GM23338 (cell line): ENCODE measurements around the gene MRPL20. TPM values are rescaled to one million over a fixed set of nuclear protein-coding genes. Genes with fewer than 3 reads are reported as not detected.

ENCODE experiments used
- ATAC-seq: fragments of 200-7000 bp; cut with Tn5 transposase; 3 replicates; pipeline ENCODE4 v1.9.1; 2020
- DNase-seq: peaks from one replicate; pipeline ENCODE4 v3.0.0-alpha.2; 2015; ENCODE audit warnings: low spot score
- H2AFZ ChIP-seq: fragments of 200-600 bp; sonication (generic); 2 replicates; pipeline ENCODE4 v1.8.0; 2016; ENCODE audit warnings: antibody characterized with exemption, mild to moderate bottlenecking, moderate library complexity
- H3F3A ChIP-seq: fragments of 200-600 bp; sonication (generic); replicated peaks from 2 replicates; pipeline ENCODE4 v1.8.0; 2017; ENCODE audit warnings: antibody characterized with exemption, mixed run types, low read depth
- H3K27ac ChIP-seq: fragments of 200-600 bp; sonication (generic); 2 replicates; pipeline ENCODE4 v1.6.1; 2016; ENCODE audit warnings: low read depth
- H3K27me3 ChIP-seq: fragments of 200-600 bp; sonication (generic); 2 replicates; pipeline ENCODE4 v1.8.0; 2016; ENCODE audit warnings: mild to moderate bottlenecking, mixed run types, moderate library complexity; ENCODE audit not compliant: insufficient read depth
- H3K36me3 ChIP-seq: fragments of 200-600 bp; sonication (generic); 2 replicates; pipeline ENCODE4 v1.8.0; 2016; ENCODE audit warnings: mild to moderate bottlenecking; ENCODE audit not compliant: insufficient read depth
- H3K4me1 ChIP-seq: fragments of 200-600 bp; sonication (generic); 2 replicates; pipeline ENCODE4 v1.8.0; 2016; ENCODE audit warnings: mild to moderate bottlenecking, moderate library complexity; ENCODE audit not compliant: insufficient read depth
- H3K4me2 ChIP-seq: fragments of 200-600 bp; sonication (generic); 2 replicates; pipeline ENCODE4 v1.7.1; 2017; ENCODE audit warnings: mixed run types
- H3K4me3 ChIP-seq: fragments of 200-600 bp; sonication (generic); 2 replicates; pipeline ENCODE4 v1.6.1; 2016; ENCODE audit warnings: mixed run types
- H3K79me2 ChIP-seq: fragments of 200-600 bp; sonication (generic); replicated peaks from 2 replicates; pipeline ENCODE4 v1.8.0; 2017; ENCODE audit warnings: mild to moderate bottlenecking; ENCODE audit not compliant: insufficient read depth
- H3K9me2 ChIP-seq: fragments of 200-600 bp; sonication (generic); 2 replicates; pipeline ENCODE4 v1.8.0; 2017; ENCODE audit not compliant: insufficient read depth
- H4K20me1 ChIP-seq: fragments of 200-600 bp; sonication (generic); replicated peaks from 2 replicates; pipeline ENCODE4 v1.8.0; 2017; ENCODE audit warnings: mild to moderate bottlenecking; ENCODE audit not compliant: insufficient read depth
- H3K27ac Mint-ChIP-seq: 2 replicates; pipeline ENCODE4 v1.8.0; 2020; ENCODE audit warnings: inconsistent platforms, mild to moderate bottlenecking, moderate library complexity, mixed read lengths
- H3K27me3 Mint-ChIP-seq: 3 replicates; pipeline ENCODE4 v1.8.0; 2022; ENCODE audit warnings: low read depth, mild to moderate bottlenecking, moderate library complexity, mixed read lengths, inconsistent platforms; ENCODE audit not compliant: insufficient read depth, poor library complexity
- H3K36me3 Mint-ChIP-seq: 3 replicates; pipeline ENCODE4 v1.8.0; 2021; ENCODE audit warnings: low read depth, mild to moderate bottlenecking, inconsistent platforms, moderate library complexity, mixed read lengths
- H3K4me1 Mint-ChIP-seq: 3 replicates; pipeline ENCODE4 v1.8.0; 2020; ENCODE audit warnings: mild to moderate bottlenecking, inconsistent platforms, mixed read lengths
- H3K4me3 Mint-ChIP-seq: 3 replicates; pipeline ENCODE4 v1.8.0; 2021; ENCODE audit warnings: moderate library complexity, mild to moderate bottlenecking, inconsistent platforms, mixed read lengths
- H3K9me3 Mint-ChIP-seq: 3 replicates; pipeline ENCODE4 v1.8.0; 2020; ENCODE audit warnings: moderate library complexity, mild to moderate bottlenecking, inconsistent platforms, mixed read lengths
- CREB1 ChIP-seq: fragments of 250-450 bp; sonication (Bioruptor Pico); IDR thresholded peaks from 2 replicates; pipeline ENCODE4 v1.5.0; 2020; ENCODE audit warnings: low read depth, mild to moderate bottlenecking, moderate library complexity
- CTCF ChIP-seq, 2 experiments: fragments of 200-600 bp in 1 of 2; sonication (generic) in 1 of 2; conservative IDR thresholded peaks; 2 replicates each; pipeline versions ENCODE4 v1.5.1 to v1.6.1; 2016 to 2017; ENCODE audit warnings: antibody characterized with exemption in 2 of 2, low read depth in 2 of 2, mild to moderate bottlenecking in 2 of 2, moderate library complexity in 1 of 2
- ETS1 ChIP-seq: IDR thresholded peaks from 2 replicates; pipeline ENCODE4 v1.6.1; 2016; ENCODE audit warnings: antibody characterized with exemption
- EZH2 ChIP-seq: fragments of 200-600 bp; sonication (generic); IDR thresholded peaks from one replicate; pipeline ENCODE4 v1.8.0; 2017; ENCODE audit warnings: antibody characterized with exemption, mild to moderate bottlenecking, low read depth; ENCODE audit not compliant: unreplicated experiment
- EZH2phosphoT487 ChIP-seq: fragments of 200-600 bp; sonication (generic); IDR thresholded peaks from one replicate; pipeline ENCODE4 v1.8.1; 2018; ENCODE audit warnings: antibody characterized with exemption; ENCODE audit not compliant: unreplicated experiment
- JUNB ChIP-seq: IDR thresholded peaks from one replicate; pipeline ENCODE4 v1.6.1; 2016; ENCODE audit warnings: antibody characterized with exemption; ENCODE audit not compliant: unreplicated experiment
- NANOG ChIP-seq: IDR thresholded peaks from 2 replicates; pipeline ENCODE4 v1.6.1; 2016; ENCODE audit warnings: antibody characterized with exemption, borderline replicate concordance
- POLR2AphosphoS5 ChIP-seq: IDR thresholded peaks from 2 replicates; pipeline ENCODE4 v1.6.1; 2016; ENCODE audit warnings: antibody characterized with exemption, low read depth
- STAT1 ChIP-seq: IDR thresholded peaks from one replicate; pipeline ENCODE4 v1.6.1; 2016; ENCODE audit warnings: antibody characterized with exemption; ENCODE audit not compliant: unreplicated experiment
- ZNF114 ChIP-seq: fragments of 250-450 bp; sonication (Bioruptor Pico); IDR thresholded peaks from 2 replicates; pipeline ENCODE4 v1.5.0; 2020; ENCODE audit warnings: mild to moderate bottlenecking, moderate library complexity
- ZNF331 ChIP-seq: fragments of 250-450 bp; sonication (Bioruptor Pico); IDR thresholded peaks from 2 replicates; pipeline ENCODE4 v1.5.0; 2020; ENCODE audit warnings: low read depth, mild to moderate bottlenecking, moderate library complexity
- ZNF462 ChIP-seq: fragments of 250-450 bp; sonication (Bioruptor Pico); IDR thresholded peaks from 2 replicates; pipeline ENCODE4 v1.5.0; 2020; ENCODE audit warnings: mild to moderate bottlenecking, moderate library complexity
- polyA plus RNA-seq: library from polyadenylated mRNA; unstranded; fragments of >200 nt; fragmentation: Nextera tagmentation; extraction: Ambion mirVana; gene quantifications from 2 replicates; pipeline ENCODE4 v1.2.1, GENCODE V29; 2016
- total RNA-seq: library from RNA; depleted of rRNA; stranded (reverse); fragments of >200 nt; shearing (Covaris generic); gene quantifications from 2 replicates; pipeline ENCODE4 v1.2.3, GENCODE V29; 2014
- TF ChIP-seq, protein P1 (sequence below): IDR thresholded peaks from one replicate; pipeline ENCODE4 v1.6.1; 2018; ENCODE audit warnings: antibody characterized with exemption; ENCODE audit not compliant: unreplicated experiment

Gene MRPL20
- total and polyA plus RNA-seq, 2 experiments from 2014 or later, result 173 to 319 TPM

- Histone ChIP-seq H3K27ac (no peak overlapping the region), H3K4me3 (peak overlapping the region; percentile 50; the same call in 1 of the 2 replicates), H3K9me2 (no peaks in the 10 kb centered on the region), H3K4me1 (peaks cover 25% of the 10 kb centered on the region), H3K27me3 (0 out of 2 replicates have a peak, but pooled peaks cover 2% of the 10 kb centered on the region), H3K36me3 (no peaks in the 10 kb centered on the region), H2AFZ (peak overlapping the region; percentile 94), H3F3A (0 out of 2 replicates have a peak, but pooled peaks cover 16% of the 10 kb centered on the region), H4K20me1 (no peaks in the 10 kb centered on the region), H3K79me2 (no peaks in the 10 kb centered on the region), H3K4me2 (peak overlapping the region; percentile 77)
- Mint-ChIP-seq H3K4me1 (peaks cover 27% of the 10 kb centered on the region), H3K4me3 (peak overlapping the region; percentile 52; the same call in 2 of the 3 replicates), H3K27ac (no peak overlapping the region), H3K9me3 (no peaks in the 10 kb centered on the region; the same call in 2 of the 3 replicates), H3K36me3 (no peaks in the 10 kb centered on the region; the same call in 2 of the 3 replicates), H3K27me3 (peaks cover 15% of the 10 kb centered on the region)
- ATAC-seq, result peak; percentile 40
- TF ChIP-seq STAT1 (no peak), EZH2 (no peak), ETS1 (no peak), ZNF114 (CRISPR knock-in tag) (no peak), CTCF (conservative IDR thresholded peaks at IDR 0.05; ENCODE audit: low read depth in 2 of 2) (no peak; a peak in 1 of 4 replicates), CREB1 (CRISPR knock-in tag) (no peak), POLR2AphosphoS5 (no peak; the same call in 1 of the 2 replicates), EZH2phosphoT487 (no peak), NANOG (no peak), ZNF331 (no peak), JUNB (no peak), ZNF462 (CRISPR knock-in tag) (no peak)
- TF ChIP-seq, protein P1, sequence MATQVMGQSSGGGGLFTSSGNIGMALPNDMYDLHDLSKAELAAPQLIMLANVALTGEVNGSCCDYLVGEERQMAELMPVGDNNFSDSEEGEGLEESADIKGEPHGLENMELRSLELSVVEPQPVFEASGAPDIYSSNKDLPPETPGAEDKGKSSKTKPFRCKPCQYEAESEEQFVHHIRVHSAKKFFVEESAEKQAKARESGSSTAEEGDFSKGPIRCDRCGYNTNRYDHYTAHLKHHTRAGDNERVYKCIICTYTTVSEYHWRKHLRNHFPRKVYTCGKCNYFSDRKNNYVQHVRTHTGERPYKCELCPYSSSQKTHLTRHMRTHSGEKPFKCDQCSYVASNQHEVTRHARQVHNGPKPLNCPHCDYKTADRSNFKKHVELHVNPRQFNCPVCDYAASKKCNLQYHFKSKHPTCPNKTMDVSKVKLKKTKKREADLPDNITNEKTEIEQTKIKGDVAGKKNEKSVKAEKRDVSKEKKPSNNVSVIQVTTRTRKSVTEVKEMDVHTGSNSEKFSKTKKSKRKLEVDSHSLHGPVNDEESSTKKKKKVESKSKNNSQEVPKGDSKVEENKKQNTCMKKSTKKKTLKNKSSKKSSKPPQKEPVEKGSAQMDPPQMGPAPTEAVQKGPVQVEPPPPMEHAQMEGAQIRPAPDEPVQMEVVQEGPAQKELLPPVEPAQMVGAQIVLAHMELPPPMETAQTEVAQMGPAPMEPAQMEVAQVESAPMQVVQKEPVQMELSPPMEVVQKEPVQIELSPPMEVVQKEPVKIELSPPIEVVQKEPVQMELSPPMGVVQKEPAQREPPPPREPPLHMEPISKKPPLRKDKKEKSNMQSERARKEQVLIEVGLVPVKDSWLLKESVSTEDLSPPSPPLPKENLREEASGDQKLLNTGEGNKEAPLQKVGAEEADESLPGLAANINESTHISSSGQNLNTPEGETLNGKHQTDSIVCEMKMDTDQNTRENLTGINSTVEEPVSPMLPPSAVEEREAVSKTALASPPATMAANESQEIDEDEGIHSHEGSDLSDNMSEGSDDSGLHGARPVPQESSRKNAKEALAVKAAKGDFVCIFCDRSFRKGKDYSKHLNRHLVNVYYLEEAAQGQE, result no peak
- DNase-seq, result peak; percentile 63
Measured at GRCh38 chr1:1419813-1420653, 12.9 kb upstream of the MRPL20 start.
